Amygdala (tissue), 56 donors: Measurements from ENCODE around the gene DENND2A.
"Not testable (repeated sequence)": the region's sequence is repeated elsewhere in the genome, so short reads cannot be mapped to it uniquely, and the experiment has no call there.

ENCODE experiments used
- DNase-seq, 56 donors: peaks; one replicate each; lab custom pipeline; 2025; lab: John Stamatoyannopoulos, UW

Gene DENND2A

GRCh38 chr7:140640727-140641523 is at the start of gene DENND2A:
Gene DENND2A, minus strand, starts transcription at chr7:140640813. Its CDS starts 38,416 bp downstream, at chr7:140602397.
- peak in 54 of 56 donors; percentile 25 to 89 (median 64) for DNase-seq

GRCh38 chr7:140689199-140690152 is 48.9 kb upstream of the DENND2A start:
- DNase-seq = no peak

GRCh38 chr7:140688341-140688740 is 47.7 kb upstream of the DENND2A start:
- DNase-seq = no peak

- DNase-seq = no peak
Observed at GRCh38 chr7:140686921-140687320, 46.3 kb upstream of the DENND2A start.

- no peak for DNase-seq
Observed at GRCh38 chr7:140685407-140686087, 44.9 kb upstream of the DENND2A start.

- no peak for DNase-seq
Observed at GRCh38 chr7:140684066-140684950, 43.7 kb upstream of the DENND2A start.

- DNase-seq = peak in 18 of 56 donors; percentile 12 to 62 (median 20)
Observed at GRCh38 chr7:140683657-140684056, 43.0 kb upstream of the DENND2A start.

GRCh38 chr7:140681766-140682165 is 41.2 kb upstream of the DENND2A start:
- no peak for DNase-seq

GRCh38 chr7:140680886-140681285 is 40.3 kb upstream of the DENND2A start:
- no peak for DNase-seq

GRCh38 chr7:140679186-140679585 is 38.6 kb upstream of the DENND2A start:
- no peak for DNase-seq

- DNase-seq = no peak
Observed at GRCh38 chr7:140678816-140679130, 38.2 kb upstream of the DENND2A start.

- DNase-seq = no peak
Observed at GRCh38 chr7:140678081-140678815, 37.6 kb upstream of the DENND2A start.

- DNase-seq = no peak
Observed at GRCh38 chr7:140677496-140677895, 36.9 kb upstream of the DENND2A start.

- DNase-seq = not testable (repeated sequence)
Observed at GRCh38 chr7:140676956-140677355, 36.3 kb upstream of the DENND2A start.

- DNase-seq = peak in 1 of 56 donors; percentile 33
Observed at GRCh38 chr7:140676306-140676705, 35.7 kb upstream of the DENND2A start.

GRCh38 chr7:140675726-140676125 is 35.1 kb upstream of the DENND2A start:
- no peak for DNase-seq

GRCh38 chr7:140674899-140675701 is 34.5 kb upstream of the DENND2A start:
- peak in 28 of 56 donors; percentile 10 to 58 (median 33) for DNase-seq

GRCh38 chr7:140674356-140674800 is 33.8 kb upstream of the DENND2A start:
- DNase-seq = no peak
